Medulla oblongata (tissue), 1 donor: ENCODE results near the gene MICAL3.

Source experiments
- DNase-seq: peaks from one replicate; pipeline ENCODE4 v3.0.0-alpha.2; 2015; ENCODE audit errors: extremely low spot score

Gene MICAL3

GRCh38 chr22:17972385-17973191, 51.8 kb downstream of the MICAL3 start:
- no peak for DNase-seq

- no peak for DNase-seq
These were observed 52.6 kb downstream of the MICAL3 start for GRCh38 chr22:17971711-17972110.

GRCh38 chr22:17970201-17970708, 54.1 kb downstream of the MICAL3 start:
- DNase-seq, result no peak

GRCh38 chr22:17969701-17970113, 54.7 kb downstream of the MICAL3 start:
- no peak for DNase-seq

GRCh38 chr22:17968126-17968525, 56.2 kb downstream of the MICAL3 start:
- DNase-seq, result no peak

- no peak for DNase-seq
These were observed 58.0 kb downstream of the MICAL3 start for GRCh38 chr22:17966403-17966717.

GRCh38 chr22:17965538-17966402, 58.6 kb downstream of the MICAL3 start:
- DNase-seq, result no peak

- no peak for DNase-seq
These were observed 59.7 kb downstream of the MICAL3 start for GRCh38 chr22:17964643-17965042.

- no peak for DNase-seq
These were observed 60.2 kb downstream of the MICAL3 start for GRCh38 chr22:17964156-17964555.

GRCh38 chr22:17963015-17963414, 61.3 kb downstream of the MICAL3 start:
- no peak for DNase-seq

GRCh38 chr22:17962168-17962567, 62.2 kb downstream of the MICAL3 start:
- DNase-seq, result no peak

- no peak for DNase-seq
These were observed 63.0 kb downstream of the MICAL3 start for GRCh38 chr22:17961446-17961729.

GRCh38 chr22:17960695-17961445, 63.5 kb downstream of the MICAL3 start:
- DNase-seq, result no peak

GRCh38 chr22:17960011-17960410, 64.3 kb downstream of the MICAL3 start:
- no peak for DNase-seq

GRCh38 chr22:17958166-17958565, 66.2 kb downstream of the MICAL3 start:
- no peak for DNase-seq

- no peak for DNase-seq
These were observed 66.7 kb downstream of the MICAL3 start for GRCh38 chr22:17957693-17958092.

- DNase-seq, result no peak
These were observed 67.2 kb downstream of the MICAL3 start for GRCh38 chr22:17957204-17957603.

GRCh38 chr22:17956630-17957029, 67.7 kb downstream of the MICAL3 start:
- DNase-seq, result no peak

- DNase-seq, result no peak
These were observed 68.6 kb downstream of the MICAL3 start for GRCh38 chr22:17955590-17956379.

GRCh38 chr22:17954860-17955587, 69.3 kb downstream of the MICAL3 start:
- no peak for DNase-seq
